Psoas muscle (tissue), 8 donors: ENCODE results near the gene ITFG1. TPM values are rescaled to one million over a fixed set of nuclear protein-coding genes. Genes with fewer than 3 reads are reported as not detected.
A peak's percentile ranks its signal among the peaks of the same experiment; 100 is the strongest.
"Not testable (repeated sequence)": the region's sequence is repeated elsewhere in the genome, so short reads cannot be mapped to it uniquely, and the experiment has no call there.

ENCODE experiments used
- ATAC-seq, 4 donors: fragments of 200-7000 bp; cut with Tn5 transposase; one replicate each; pipeline ENCODE4 v1.9.1; 2020; ENCODE audit warnings: moderate library complexity in 3 of 4, mild to moderate bottlenecking in 2 of 4
- DNase-seq, 2 donors: peaks; one replicate each; pipeline ENCODE4 v3.0.0-alpha.2; 2020
- H3K27ac ChIP-seq: fragments of 200-600 bp; one replicate; pipeline ENCODE4 v1.8.0; 2022
- H3K27me3 ChIP-seq, 3 donors: fragments of 200-600 bp in 1 of 3; one replicate each; pipeline versions ENCODE4 v1.6.1 to v1.8.0; 2013 to 2022; ENCODE audit warnings: low read length in 2 of 3, mild to moderate bottlenecking in 2 of 3, moderate library complexity in 1 of 3; ENCODE audit not compliant: insufficient read depth in 3 of 3
- H3K36me3 ChIP-seq, 2 donors: fragments of 200-600 bp in 1 of 2; one replicate each; pipeline versions ENCODE4 v1.6.1 to v1.8.0; 2013 to 2022; ENCODE audit warnings: low read depth in 1 of 2, mild to moderate bottlenecking in 1 of 2, moderate library complexity in 1 of 2; ENCODE audit not compliant: insufficient read depth in 1 of 2
- H3K4me1 ChIP-seq: fragments of 200-600 bp; one replicate; pipeline ENCODE4 v1.8.0; 2022
- H3K4me3 ChIP-seq: fragments of 200-600 bp; one replicate; pipeline ENCODE4 v1.8.0; 2022; ENCODE audit warnings: mild to moderate bottlenecking
- H3K9me3 ChIP-seq: fragments of 200-600 bp; one replicate; pipeline ENCODE4 v1.8.0; 2022
- CTCF ChIP-seq: fragments of 200-600 bp; IDR thresholded peaks from one replicate; pipeline ENCODE4 v1.8.0; 2022; ENCODE audit warnings: antibody characterized with exemption
- WGBS, 3 donors: extraction: QIAGEN DNeasy Blood & Tissue Kit; methylation state at CpG; one replicate each; pipeline versions ENCODE4 v1.1.6 to v1.1.7; 2013; 5-methylcytosine and 5-hydroxymethylcytosine counted together
- intact Hi-C, 2 donors: fragments of 100-400 bp; cut with DNase I; formaldehyde crosslinking; loops; one replicate each; pipeline versions ENCODE4 v1.11.0 to v1.14.2; 2022
- polyA plus RNA-seq, 3 donors: library from polyadenylated mRNA; stranded (reverse); fragments of 200-250 nt; gene quantifications; one replicate each; pipeline ENCODE4 v1.2.3, GENCODE V29; 2013
- total RNA-seq, 4 donors: library from RNA; stranded (reverse); fragmentation: NEBNext Ultra II Directional in 2 of 4; extraction: Animal tissue kit (Norgen Biotek cat#: 25700) in 2 of 4; gene quantifications; one replicate each; pipeline versions ENCODE4 v1.2.1 to v1.2.4, GENCODE V29; 2021 to 2023
- donor health status: healthy with polysubstance abuse.
- donor health status: DM: no; HTN: no; CAD: no; lungs with moderate emphysema.
- donor health status: Bipolar disorder and iron deficiency.
- donor health status: healthy.
- donor health status: DM: yes; HTN: yes; CAD: no.
- donor health status: DM: no; HTN: no; CAD: no.
- donor health status: DM: no; HTN: no; CAD: no.
- donor health status: DM: yes; HTN: yes; CAD: no.

Gene ITFG1
- total and polyA plus RNA-seq, 7 donors, result 13.0 to 30.3 (median 22.6) TPM

- ATAC-seq, result no peak
- Histone ChIP-seq H3K36me3 (no peaks in the 10 kb centered on the region), H3K4me3 (no peak overlapping the region), H3K4me1 (peaks cover 33% of the 10 kb centered on the region), H3K27me3 (no peaks in the 10 kb centered on the region), H3K27ac (peak overlapping the region; percentile 75), H3K9me3 (no peaks in the 10 kb centered on the region)
- DNase-seq, result no peak
- intact Hi-C loops, result no loop called here
- TF ChIP-seq CTCF, result no peak
These were observed 15.9 kb upstream of the ITFG1 start for GRCh38 chr16:47476654-47477345.

GRCh38 chr16:47475786-47476185 is 14.9 kb upstream of the ITFG1 start:
- Histone ChIP-seq H3K36me3 (no peaks in the 10 kb centered on the region), H3K4me3 (no peak overlapping the region), H3K9me3 (no peaks in the 10 kb centered on the region), H3K27me3 (no peaks in the 10 kb centered on the region), H3K4me1 (peaks cover 33% of the 10 kb centered on the region), H3K27ac (peak overlapping the region; percentile 75)
- TF ChIP-seq CTCF, result no peak
- peak; percentile 74 to 89 (median 86) for ATAC-seq
- 4 to 14% (median 12%) methylated on average over 1 of the region's 1 CpG for WGBS, 3 donors
- intact Hi-C loops, result no loop called here
- DNase-seq, result peak in 1 of 2 donors; percentile 52

- H3K27ac ChIP-seq, result no peak overlapping the region
- H3K4me1 ChIP-seq, result peaks cover 28% of the 10 kb centered on the region
- no peak for DNase-seq
- no peaks in the 10 kb centered on the region for H3K36me3 ChIP-seq
- no peak for TF ChIP-seq CTCF
- H3K27me3 ChIP-seq, result no peaks in the 10 kb centered on the region
- H3K4me3 ChIP-seq, result no peak overlapping the region
- ATAC-seq, result no peak
- WGBS, 3 donors, result 93 to 95% (median 94%) methylated on average over 3 of the region's 3 CpGs
- intact Hi-C loops, result no loop called here
- no peaks in the 10 kb centered on the region for H3K9me3 ChIP-seq
These were observed 12.9 kb upstream of the ITFG1 start for GRCh38 chr16:47473792-47474191.

- peak in 1 of 4 donors; percentile 10 for ATAC-seq
- peaks cover 30% of the 10 kb centered on the region for H3K4me1 ChIP-seq
- H3K9me3 ChIP-seq, intact Hi-C loops, H3K4me3 ChIP-seq, H3K27me3 ChIP-seq, H3K27ac ChIP-seq, H3K36me3 ChIP-seq, DNase-seq: not testable (repeated sequence)
- WGBS, 3 donors, result 77 to 93% (median 78%) methylated on average over 2 of the region's 2 CpGs
These were observed 12.1 kb upstream of the ITFG1 start for GRCh38 chr16:47473004-47473403.

GRCh38 chr16:47470810-47471209 is 9.9 kb upstream of the ITFG1 start:
- Histone ChIP-seq H3K4me1 (peaks cover 33% of the 10 kb centered on the region), H3K9me3 (no peaks in the 10 kb centered on the region), H3K4me3 (no peak overlapping the region), H3K27ac (no peak overlapping the region), H3K27me3 (no peaks in the 10 kb centered on the region), H3K36me3 (no peaks in the 10 kb centered on the region)
- TF ChIP-seq CTCF, result no peak
- intact Hi-C loops, result no loop called here
- DNase-seq (no peak), ATAC-seq (no peak)
- 97 to 100% (median 97%) methylated on average over 1 of the region's 1 CpG for WGBS, 3 donors
